M059J (cell line): ENCODE results near the gene ITPR1. TPM values are rescaled to one million over a fixed set of nuclear protein-coding genes. Genes with fewer than 3 reads are reported as not detected.

Source experiments
- DNase-seq: peaks from one replicate; pipeline ENCODE4 v3.0.0-alpha.2; 2012; ENCODE audit warnings: low read depth
- total RNA-seq: library from RNA; depleted of rRNA; stranded (reverse); fragments of >200 nt; shearing (Covaris generic); gene quantifications from 2 replicates; pipeline ENCODE4 v1.2.3, GENCODE V29; 2014

Gene ITPR1
- total RNA-seq, 1 experiment from 2014 or later, result 6.2 TPM

- no peak for DNase-seq
Observed at GRCh38 chr3:4643904-4644547, 150.9 kb downstream of the ITPR1 start.

- no peak for DNase-seq
Observed at GRCh38 chr3:4644951-4645350, 151.8 kb downstream of the ITPR1 start.

- DNase-seq, result no peak
Observed at GRCh38 chr3:4645468-4645867, 152.3 kb downstream of the ITPR1 start.

GRCh38 chr3:4647411-4647810 lies 154.3 kb downstream of the ITPR1 start:
- no peak for DNase-seq

- DNase-seq, result no peak
Observed at GRCh38 chr3:4655145-4656045, 162.2 kb downstream of the ITPR1 start.

GRCh38 chr3:4656059-4656458 lies 162.9 kb downstream of the ITPR1 start:
- peak; percentile 66 for DNase-seq

- DNase-seq, result no peak
Observed at GRCh38 chr3:4656626-4657328, 163.6 kb downstream of the ITPR1 start.

- DNase-seq, result no peak
Observed at GRCh38 chr3:4660936-4661335, 167.8 kb downstream of the ITPR1 start.

- DNase-seq, result no peak
Observed at GRCh38 chr3:4664412-4664811, 171.3 kb downstream of the ITPR1 start.

GRCh38 chr3:4665197-4665596 lies 172.0 kb downstream of the ITPR1 start:
- no peak for DNase-seq

GRCh38 chr3:4666071-4666470 lies 172.9 kb downstream of the ITPR1 start:
- DNase-seq, result no peak

- DNase-seq, result no peak
Observed at GRCh38 chr3:4670352-4670751, 177.2 kb downstream of the ITPR1 start.

GRCh38 chr3:4672725-4673275 lies 179.7 kb downstream of the ITPR1 start:
- DNase-seq, result no peak

GRCh38 chr3:4674216-4674615 lies 181.1 kb downstream of the ITPR1 start:
- no peak for DNase-seq

GRCh38 chr3:4675704-4676103 lies 182.6 kb downstream of the ITPR1 start:
- DNase-seq, result no peak

GRCh38 chr3:4678320-4678719 lies 185.2 kb downstream of the ITPR1 start:
- DNase-seq, result no peak

- peak; percentile 28 for DNase-seq
Observed at GRCh38 chr3:4680227-4680691, 187.1 kb downstream of the ITPR1 start.

- DNase-seq, result peak; percentile 68
Observed at GRCh38 chr3:4680871-4681300, 187.7 kb downstream of the ITPR1 start.

GRCh38 chr3:4681301-4681700 lies 188.2 kb downstream of the ITPR1 start:
- DNase-seq, result no peak

GRCh38 chr3:4684117-4684516 lies 191.0 kb downstream of the ITPR1 start:
- no peak for DNase-seq

GRCh38 chr3:4684976-4685375 lies 191.8 kb downstream of the ITPR1 start:
- DNase-seq, result no peak
